Endothelial cell (in vitro differentiated cells): Measurements from ENCODE around the gene DDX21. TPM values are rescaled to one million over a fixed set of nuclear protein-coding genes. Genes with fewer than 3 reads are reported as not detected.
A peak's percentile ranks its signal among the peaks of the same experiment; 100 is the strongest.

Experiments used
- DNase-seq: peaks from one replicate; pipeline ENCODE4 v3.0.0; 2021; ENCODE audit warnings: low spot score
- H3K27ac Mint-ChIP-seq: one replicate; pipeline ENCODE4 v1.8.0; 2021; ENCODE audit warnings: mixed read lengths, inconsistent platforms; ENCODE audit not compliant: unreplicated experiment
- H3K27me3 Mint-ChIP-seq: one replicate; pipeline ENCODE4 v1.8.0; 2021; ENCODE audit warnings: mild to moderate bottlenecking, moderate library complexity, mixed read lengths, inconsistent platforms; ENCODE audit not compliant: unreplicated experiment
- H3K36me3 Mint-ChIP-seq: one replicate; pipeline ENCODE4 v1.8.0; 2021; ENCODE audit warnings: mild to moderate bottlenecking, low read depth, mixed read lengths, inconsistent platforms; ENCODE audit not compliant: unreplicated experiment
- H3K4me1 Mint-ChIP-seq: one replicate; pipeline ENCODE4 v1.8.0; 2021; ENCODE audit warnings: mild to moderate bottlenecking, mixed read lengths, inconsistent platforms; ENCODE audit not compliant: unreplicated experiment
- H3K4me3 Mint-ChIP-seq: one replicate; pipeline ENCODE4 v1.8.0; 2021; ENCODE audit warnings: mild to moderate bottlenecking, mixed read lengths, inconsistent platforms; ENCODE audit not compliant: unreplicated experiment
- H3K9me3 Mint-ChIP-seq: one replicate; pipeline ENCODE4 v1.8.0; 2021; ENCODE audit warnings: mixed read lengths, inconsistent platforms; ENCODE audit not compliant: unreplicated experiment
- total RNA-seq: library from RNA; stranded (reverse); fragmentation: NEBNext Ultra II Directional; extraction: Animal tissue kit (Norgen Biotek cat#: 25700); gene quantifications from one replicate; pipeline ENCODE4 v1.2.1, GENCODE V29; 2021; ENCODE audit not compliant: unreplicated experiment
- TF ChIP-seq, protein P1 (sequence below): fragments of 200-600 bp; sonication (generic); IDR thresholded peaks from one replicate; pipeline ENCODE4 v1.5.0; 2021; ENCODE audit warnings: antibody characterized with exemption; ENCODE audit not compliant: unreplicated experiment

The DDX21 gene
- total RNA-seq, 1 donor from 2014 or later = 38.5 TPM

DNA sequence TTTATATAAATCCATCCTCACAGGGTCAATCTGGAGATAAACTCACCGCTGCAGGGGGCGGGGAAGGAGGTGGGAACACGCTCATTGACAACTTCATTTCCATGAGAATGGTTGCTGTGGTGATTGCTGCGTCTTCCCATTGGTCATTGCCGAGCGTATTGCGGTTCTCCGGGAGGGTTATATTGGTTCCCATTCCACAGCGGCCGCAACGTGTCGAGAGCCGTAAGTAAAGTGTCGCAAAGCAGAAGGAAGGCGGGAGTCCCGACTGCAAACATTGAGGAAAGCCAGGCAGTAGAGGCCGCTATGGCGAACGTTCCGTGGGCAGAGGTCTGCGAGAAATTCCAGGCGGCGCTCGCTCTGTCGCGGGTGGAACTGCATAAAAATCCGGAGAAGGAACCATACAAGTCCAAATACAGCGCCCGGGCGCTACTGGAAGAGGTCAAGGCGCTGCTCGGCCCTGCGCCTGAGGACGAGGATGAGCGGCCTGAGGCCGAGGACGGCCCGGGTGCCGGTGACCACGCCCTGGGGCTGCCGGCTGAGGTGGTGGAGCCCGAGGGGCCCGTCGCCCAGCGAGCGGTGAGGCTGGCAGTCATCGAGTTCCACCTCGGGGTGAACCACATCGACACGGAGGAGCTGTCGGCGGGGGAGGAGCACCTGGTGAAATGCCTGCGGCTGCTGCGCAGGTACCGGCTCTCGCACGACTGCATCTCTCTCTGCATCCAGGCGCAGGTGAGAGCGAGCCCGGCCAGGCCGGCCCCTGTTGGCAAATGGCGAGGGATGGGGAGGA lies 32.8 kb downstream of the DDX21 start, which contains the start of gene KIFBP:
TSS of gene KIFBP (plus strand) at position 274 of the 787 bp plus-strand sequence. CDS start at position 304, 30 bp downstream.
- H3K27ac Mint-ChIP-seq = peak within 1 kb of the TSS; percentile 44
- H3K4me1 Mint-ChIP-seq = peaks cover 23% of the 10 kb centered on the region
- H3K9me3 Mint-ChIP-seq = no peaks in the 10 kb centered on the region
- H3K27me3 Mint-ChIP-seq = no peaks in the 10 kb centered on the region
- peaks cover 4% of the 10 kb centered on the region for H3K36me3 Mint-ChIP-seq
- peak; percentile 85 for DNase-seq
- peak within 1 kb of the TSS; percentile 93 for H3K4me3 Mint-ChIP-seq
- TF ChIP-seq, protein P1, sequence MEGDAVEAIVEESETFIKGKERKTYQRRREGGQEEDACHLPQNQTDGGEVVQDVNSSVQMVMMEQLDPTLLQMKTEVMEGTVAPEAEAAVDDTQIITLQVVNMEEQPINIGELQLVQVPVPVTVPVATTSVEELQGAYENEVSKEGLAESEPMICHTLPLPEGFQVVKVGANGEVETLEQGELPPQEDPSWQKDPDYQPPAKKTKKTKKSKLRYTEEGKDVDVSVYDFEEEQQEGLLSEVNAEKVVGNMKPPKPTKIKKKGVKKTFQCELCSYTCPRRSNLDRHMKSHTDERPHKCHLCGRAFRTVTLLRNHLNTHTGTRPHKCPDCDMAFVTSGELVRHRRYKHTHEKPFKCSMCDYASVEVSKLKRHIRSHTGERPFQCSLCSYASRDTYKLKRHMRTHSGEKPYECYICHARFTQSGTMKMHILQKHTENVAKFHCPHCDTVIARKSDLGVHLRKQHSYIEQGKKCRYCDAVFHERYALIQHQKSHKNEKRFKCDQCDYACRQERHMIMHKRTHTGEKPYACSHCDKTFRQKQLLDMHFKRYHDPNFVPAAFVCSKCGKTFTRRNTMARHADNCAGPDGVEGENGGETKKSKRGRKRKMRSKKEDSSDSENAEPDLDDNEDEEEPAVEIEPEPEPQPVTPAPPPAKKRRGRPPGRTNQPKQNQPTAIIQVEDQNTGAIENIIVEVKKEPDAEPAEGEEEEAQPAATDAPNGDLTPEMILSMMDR = no peak

DNA sequence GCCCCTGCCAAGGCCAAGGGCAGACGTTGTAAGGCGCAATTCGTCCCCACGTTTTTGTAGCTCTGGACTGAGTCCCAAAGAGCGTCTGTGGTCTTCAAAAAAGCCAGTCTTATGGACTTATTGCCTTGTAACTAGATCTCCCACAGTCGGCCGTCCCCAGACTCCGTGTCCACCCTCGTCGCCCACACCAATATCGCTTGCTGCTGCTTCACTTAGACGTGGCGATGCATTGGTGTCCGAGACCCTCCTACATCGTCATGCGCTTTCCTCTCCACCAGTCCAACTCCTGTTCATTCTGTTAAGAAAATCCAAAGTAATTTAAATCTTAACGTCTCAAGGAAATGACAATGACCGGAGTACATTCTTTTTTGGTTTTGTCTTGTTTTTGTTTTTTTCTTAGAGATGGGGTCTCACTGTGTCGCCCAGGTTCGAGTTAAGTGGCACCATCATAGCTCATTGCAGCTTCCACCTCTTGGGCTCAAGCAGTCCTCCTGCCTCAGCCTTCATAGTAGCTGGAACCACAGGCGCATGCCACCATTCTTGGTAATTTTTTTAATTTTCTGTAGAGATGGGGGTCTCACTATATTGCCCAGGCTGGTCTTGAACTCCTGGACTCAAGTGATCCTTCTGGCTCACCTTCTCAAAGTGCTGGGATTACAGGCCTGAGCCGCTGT lies 33.5 kb downstream of the DDX21 start:
- H3K4me3 Mint-ChIP-seq = peak overlapping the region; percentile 93
- TF ChIP-seq, protein P1 = no peak
- no peaks in the 10 kb centered on the region for H3K36me3 Mint-ChIP-seq
- peaks cover 23% of the 10 kb centered on the region for H3K4me1 Mint-ChIP-seq
- H3K9me3 Mint-ChIP-seq = no peaks in the 10 kb centered on the region
- peak overlapping the region; percentile 2 for H3K27ac Mint-ChIP-seq
- no peaks in the 10 kb centered on the region for H3K27me3 Mint-ChIP-seq
- DNase-seq = no peak

DNA sequence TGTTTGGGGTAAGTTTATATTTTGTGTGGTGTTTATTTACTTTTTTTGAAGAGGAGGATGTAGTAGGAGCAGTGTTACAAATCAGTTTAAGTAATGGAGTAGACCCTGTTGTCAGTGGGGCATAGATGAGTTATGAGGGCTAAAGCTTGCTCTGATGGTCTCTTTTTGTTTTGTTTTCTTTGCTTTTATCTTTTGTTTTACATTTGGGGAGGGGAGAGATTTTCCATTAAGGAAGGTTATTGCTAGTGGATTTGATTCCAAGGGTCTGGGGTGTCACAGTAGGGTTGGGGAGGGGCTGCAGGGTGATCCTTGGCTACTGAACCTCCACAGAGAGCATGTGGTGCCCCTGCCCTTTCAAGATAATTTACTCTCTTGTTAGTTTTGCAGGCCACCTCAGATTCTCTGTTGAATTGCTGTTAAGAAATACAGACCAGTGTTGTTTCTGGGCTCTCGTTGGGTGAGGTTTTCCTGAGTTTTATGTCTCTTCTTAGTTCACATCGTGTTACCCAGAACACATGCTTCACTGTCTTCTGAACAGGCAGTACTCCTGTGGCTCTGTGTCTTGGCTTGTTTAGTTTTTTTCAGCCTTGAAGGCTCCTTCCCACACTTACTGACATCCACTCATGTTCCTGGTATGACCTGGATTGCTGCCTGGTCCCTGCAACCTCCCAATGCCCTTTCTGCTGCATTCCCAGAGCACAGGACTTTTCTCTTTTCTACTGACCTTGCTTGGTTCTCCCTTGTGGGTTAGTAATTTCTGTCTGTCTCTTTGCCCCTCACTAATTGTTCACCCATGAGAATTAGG lies 36.9 kb downstream of the DDX21 start:
- no peaks in the 10 kb centered on the region for H3K36me3 Mint-ChIP-seq
- peak overlapping the region; percentile 3 for H3K27ac Mint-ChIP-seq
- no peaks in the 10 kb centered on the region for H3K27me3 Mint-ChIP-seq
- no peak for DNase-seq
- peaks cover 29% of the 10 kb centered on the region for H3K4me1 Mint-ChIP-seq
- no peak overlapping the region for H3K4me3 Mint-ChIP-seq
- TF ChIP-seq, protein P1 = no peak
- no peaks in the 10 kb centered on the region for H3K9me3 Mint-ChIP-seq

DNA sequence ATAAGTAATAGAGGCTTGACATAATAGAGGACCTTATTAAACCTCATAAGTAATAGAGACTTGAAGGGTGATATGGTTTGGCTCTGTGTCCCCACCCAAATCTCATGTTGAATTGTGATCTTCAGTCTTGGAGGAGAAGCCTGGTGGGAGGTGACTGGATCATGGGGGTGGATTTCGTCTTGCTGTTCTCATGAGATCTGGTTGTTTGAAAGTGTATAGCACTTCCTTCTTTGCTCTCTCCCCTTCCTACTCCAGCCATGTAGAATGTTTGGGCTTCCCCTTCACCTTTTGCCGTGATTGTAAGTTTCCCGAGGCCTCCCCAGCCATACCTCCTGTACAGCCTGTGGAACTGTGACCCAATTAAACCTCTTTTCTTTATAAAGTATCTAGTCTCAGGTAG lies 41.2 kb downstream of the DDX21 start:
- Mint-ChIP-seq H3K4me1 (peaks cover 11% of the 10 kb centered on the region), H3K4me3 (no peak overlapping the region), H3K36me3 (no peaks in the 10 kb centered on the region), H3K9me3 (no peaks in the 10 kb centered on the region), H3K27me3 (no peaks in the 10 kb centered on the region), H3K27ac (peak overlapping the region; percentile 55)
- no peak for DNase-seq
- TF ChIP-seq, protein P1 = no peak
